GM12891 (cell line): ENCODE measurements around the gene ZNF618.

Experiments
- PAX5 ChIP-seq: IDR thresholded peaks from 2 replicates; pipeline ENCODE4 v1.6.1; 2011; ENCODE audit warnings: low read length, moderate library complexity, mild to moderate bottlenecking; ENCODE audit not compliant: insufficient read depth, severe bottlenecking
- POLR2A ChIP-seq: IDR thresholded peaks from 2 replicates; pipeline ENCODE4 v1.6.1; 2011; ENCODE audit warnings: low read depth, low read length, control low read depth
- POLR2AphosphoS5 ChIP-seq: IDR thresholded peaks from 2 replicates; pipeline ENCODE4 v1.6.1; 2011; ENCODE audit warnings: low read depth, low read length, control low read depth
- SPI1 ChIP-seq: IDR thresholded peaks from 2 replicates; pipeline ENCODE4 v1.6.1; 2011; ENCODE audit warnings: low read depth, low read length, control low read depth
- TAF1 ChIP-seq: IDR thresholded peaks from 2 replicates; pipeline ENCODE4 v1.6.1; 2011; ENCODE audit warnings: low read depth, low read length, control low read depth

DNA sequence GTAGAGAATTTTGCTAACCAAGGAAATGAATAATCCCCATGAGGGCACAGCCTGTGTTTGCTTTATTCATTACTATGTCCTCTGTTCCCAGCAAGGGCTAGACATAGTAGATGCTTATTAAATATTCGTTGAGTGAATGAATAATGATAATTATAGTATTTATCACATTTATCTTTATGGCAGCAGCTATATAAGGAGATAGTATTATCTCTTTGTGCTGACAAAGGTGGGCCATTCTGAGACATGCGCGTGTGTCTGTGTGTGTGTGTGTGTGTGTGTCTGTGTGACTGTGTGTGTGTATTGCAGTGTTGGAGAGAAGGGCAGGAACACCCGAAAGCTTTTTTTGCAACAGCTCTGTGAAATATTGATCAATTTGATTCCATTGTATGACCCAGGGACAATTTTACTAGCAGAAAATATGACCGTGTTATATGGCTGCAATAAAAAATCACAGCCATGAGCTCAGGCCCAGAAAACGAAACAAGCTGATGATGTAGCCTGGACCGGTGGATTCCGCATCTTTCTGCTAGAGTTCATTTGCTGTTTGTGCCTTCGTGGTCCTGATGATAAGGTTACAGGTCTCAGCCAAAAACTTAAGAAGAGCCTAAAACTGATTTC lies 39.8 kb downstream of the ZNF618 start:
- no peak for TF ChIP-seq POLR2A
- TF ChIP-seq POLR2AphosphoS5, result no peak
- no peak for TF ChIP-seq SPI1
- no peak for TF ChIP-seq TAF1
- no peak for TF ChIP-seq PAX5
